Stimulated activated CD4-positive, alpha-beta T cell treated with anti-CD3 and anti-CD28 coated beads, Interleukin-15, amount 100 ng/mL, for 1 hour (primary cell): Measurements from ENCODE around the gene TMEM94.
"Not testable (repeated sequence)": the region's sequence is repeated elsewhere in the genome, so short reads cannot be mapped to it uniquely, and the experiment has no call there.

Experiments used
- DNase-seq, 2 donors: peaks; one replicate each; pipeline ENCODE4 v3.0.0-alpha.2; 2020; ENCODE audit warnings: low read depth in 1 of 2, low spot score in 1 of 2

The TMEM94 gene

GRCh38 chr17:75456417-75457046, at the start of gene TMEM94:
TMEM94 (plus strand) TSS chr17:75456635; CDS start chr17:75471906, 15,271 bp downstream.
- peak; percentile 71 to 79 for DNase-seq

DNA sequence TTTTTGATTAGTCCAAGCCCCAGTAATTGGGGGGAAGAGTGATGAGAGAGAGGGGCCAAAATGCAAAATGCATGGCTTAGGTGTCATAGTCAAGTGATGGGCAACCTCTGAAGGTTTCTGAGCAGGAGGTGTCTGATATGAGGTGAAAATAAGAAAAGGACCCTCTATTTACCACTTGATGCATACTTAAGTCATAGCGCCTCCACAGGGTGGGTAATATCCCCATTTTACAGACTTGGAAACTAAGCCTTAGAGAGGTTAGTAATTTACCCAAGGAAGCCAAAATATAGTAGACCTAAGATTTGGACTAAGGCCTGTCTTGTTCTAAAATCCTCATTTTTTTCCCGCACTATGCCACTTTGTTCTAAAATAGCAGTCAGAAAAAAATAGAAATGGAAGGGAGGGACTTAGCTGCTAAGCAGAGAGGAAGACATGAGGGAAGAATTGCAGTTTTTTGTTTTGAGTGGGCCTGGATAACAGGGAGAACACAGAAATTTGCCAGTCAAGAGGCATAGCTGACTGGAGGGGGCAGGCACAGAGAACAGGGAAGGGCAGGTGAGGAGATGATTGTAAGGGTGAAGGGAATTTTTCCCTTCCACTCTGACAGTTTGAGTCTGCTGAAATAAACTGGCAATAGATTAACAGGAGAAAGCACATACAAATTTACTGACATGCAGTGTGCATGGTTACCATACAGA, 48.6 kb upstream of the TMEM94 start:
- no peak for DNase-seq

DNA sequence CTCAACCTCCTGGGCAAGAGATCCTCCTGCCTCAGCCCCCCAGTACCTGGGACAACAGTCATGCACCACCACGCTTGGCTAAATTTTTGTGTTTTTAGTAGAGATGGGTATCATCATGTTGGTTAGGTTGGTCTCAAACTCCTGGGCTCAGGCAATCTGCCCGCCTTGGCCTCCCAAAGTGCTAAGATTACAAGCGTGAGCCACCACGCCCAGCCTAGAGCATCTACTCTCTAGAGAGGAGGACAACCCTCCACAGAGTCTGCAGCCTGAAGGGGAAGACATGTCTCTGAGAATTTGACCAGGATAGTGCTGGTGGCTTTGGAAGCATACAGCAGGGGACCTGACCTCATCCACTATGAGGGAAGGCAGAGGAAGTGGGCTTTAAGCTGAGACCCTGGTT, 46.3 kb upstream of the TMEM94 start:
- no peak for DNase-seq

- DNase-seq = no peak
Observed at GRCh38 chr17:75411328-75412067, 44.9 kb upstream of the TMEM94 start.

DNA sequence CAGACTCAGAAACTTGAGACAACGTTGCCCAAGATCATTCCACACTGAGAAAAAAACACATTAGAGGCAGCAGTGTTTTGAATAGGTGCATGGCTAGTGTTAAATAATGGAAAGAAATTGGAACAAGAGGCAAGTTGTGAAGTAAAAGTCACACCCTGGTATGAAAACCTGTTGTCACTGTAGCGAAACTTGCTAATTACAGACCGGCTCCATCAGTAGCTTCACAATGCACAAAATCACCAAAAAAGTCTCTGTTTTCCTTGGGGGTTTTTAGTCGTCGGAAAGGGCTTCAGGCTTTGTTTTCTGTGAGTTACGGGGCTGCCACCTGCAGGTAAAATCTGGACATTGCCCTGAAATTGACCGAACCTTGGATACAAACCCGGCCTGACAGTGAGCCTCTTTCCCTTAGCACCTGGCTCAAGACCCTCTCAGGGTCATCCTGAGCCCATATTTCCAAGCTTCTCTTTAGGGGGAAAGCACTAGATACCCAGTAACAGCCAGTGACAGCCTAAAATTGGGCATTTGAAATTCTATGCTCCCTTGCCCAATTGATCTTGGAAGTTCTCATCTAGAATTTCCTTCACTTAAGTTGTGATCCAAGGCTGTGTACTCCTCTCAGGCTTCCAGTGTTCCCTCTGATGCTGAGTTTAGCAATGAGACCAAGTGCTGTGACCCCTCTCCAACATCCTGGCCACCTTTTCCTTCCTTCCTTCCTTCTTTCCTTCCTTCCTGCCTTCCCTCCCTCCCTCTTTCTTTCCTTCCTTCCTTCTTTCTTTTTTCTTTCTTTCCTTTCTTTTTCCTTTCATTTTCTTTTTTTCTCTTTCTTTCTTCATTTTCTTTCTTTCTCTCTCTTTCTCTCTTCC, 43.7 kb upstream of the TMEM94 start:
- peak; percentile 36 to 51 for DNase-seq

DNA sequence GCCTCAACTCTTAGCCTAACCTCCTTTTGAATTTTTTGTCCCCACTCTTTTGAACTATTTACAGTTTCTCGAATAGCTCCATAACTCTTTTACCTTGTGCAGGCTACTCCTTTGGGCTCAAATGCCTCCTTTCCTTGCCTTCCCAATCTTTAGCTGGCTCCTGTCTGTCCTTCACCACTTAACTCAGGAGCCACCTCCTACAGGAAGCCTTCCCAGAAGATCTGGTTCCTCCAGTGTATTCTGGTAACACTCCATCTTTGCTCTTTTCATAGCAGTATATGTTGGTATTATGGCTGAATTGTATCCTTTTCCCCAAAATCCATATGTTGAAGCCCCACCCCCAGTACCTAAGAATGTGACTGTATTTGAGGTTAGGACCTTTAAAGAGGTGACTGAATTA, 41.9 kb upstream of the TMEM94 start:
- no peak for DNase-seq

DNA sequence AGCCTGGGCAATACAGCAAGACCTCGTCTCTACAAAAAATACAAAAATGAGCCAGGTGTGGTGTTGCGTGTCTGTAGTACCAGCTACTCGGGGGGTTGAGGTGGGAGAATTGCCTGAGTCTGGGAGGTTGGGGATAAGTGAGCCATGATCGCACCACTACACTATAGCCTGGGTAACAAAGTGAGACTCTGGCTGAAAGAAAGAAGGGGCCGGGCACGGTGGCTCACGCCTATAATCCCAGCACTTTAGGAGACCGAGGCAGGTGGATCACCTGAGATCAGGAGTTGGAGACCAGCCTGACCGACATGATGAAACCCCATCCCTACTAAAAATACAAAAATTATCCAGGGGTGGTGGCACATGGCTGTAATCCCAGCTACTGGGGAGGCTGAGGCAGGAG, 40.4 kb upstream of the TMEM94 start:
- no peak for DNase-seq

GRCh38 chr17:75417054-75417580, 39.3 kb upstream of the TMEM94 start:
- DNase-seq = no peak

DNA sequence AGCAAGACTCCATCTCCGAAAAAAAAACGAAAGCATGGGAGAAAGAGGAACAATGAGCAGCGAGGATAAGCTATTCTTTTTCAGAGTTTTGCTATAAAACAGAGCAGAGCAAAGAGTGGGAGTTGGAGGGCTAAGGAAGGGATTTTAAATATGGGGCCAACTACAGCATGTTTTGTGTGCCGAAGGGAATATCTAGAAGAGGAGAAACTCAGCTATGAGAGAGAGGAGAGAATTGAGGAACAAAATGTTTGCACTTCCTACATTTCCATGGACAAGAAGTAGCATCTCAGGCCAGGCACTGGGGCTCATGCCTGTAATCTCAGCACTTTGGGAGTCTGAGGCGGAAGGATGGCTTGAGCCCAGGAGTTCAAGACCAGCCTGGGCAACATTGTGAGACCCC, 37.9 kb upstream of the TMEM94 start:
- DNase-seq = no peak

- no peak for DNase-seq
Observed at GRCh38 chr17:75428543-75429469, 27.6 kb upstream of the TMEM94 start.

- DNase-seq = no peak
Observed at GRCh38 chr17:75430159-75430974, 26.1 kb upstream of the TMEM94 start.

DNA sequence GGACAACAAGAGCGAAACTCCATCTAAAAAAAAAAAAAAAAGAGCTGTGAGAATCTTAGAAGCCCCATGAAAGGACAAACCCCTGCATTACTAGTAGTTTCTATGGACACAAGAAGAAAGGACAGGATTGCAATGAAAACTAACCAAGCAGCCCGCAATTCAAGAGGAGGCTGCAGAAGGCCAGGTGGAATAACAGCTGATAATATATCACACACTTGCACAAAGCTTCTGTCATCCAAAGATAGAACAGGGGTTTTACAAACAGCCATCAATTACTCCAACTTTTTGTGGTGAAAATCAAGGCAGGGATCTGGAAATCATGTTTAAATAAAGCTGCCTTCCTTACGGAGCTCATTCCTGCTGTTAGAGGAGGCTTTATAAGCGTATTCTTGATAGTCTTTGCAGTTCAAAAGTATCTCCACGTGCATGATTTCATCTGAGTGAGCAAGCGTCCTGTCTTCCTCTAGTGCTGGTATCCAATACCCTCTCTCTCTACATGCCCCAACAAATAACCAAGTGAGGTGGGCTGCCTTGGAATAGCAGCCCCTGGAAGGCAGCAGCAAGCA, 23.1 kb upstream of the TMEM94 start:
- no peak for DNase-seq

GRCh38 chr17:75434433-75434832, 22.0 kb upstream of the TMEM94 start:
- DNase-seq = not testable (repeated sequence)

DNA sequence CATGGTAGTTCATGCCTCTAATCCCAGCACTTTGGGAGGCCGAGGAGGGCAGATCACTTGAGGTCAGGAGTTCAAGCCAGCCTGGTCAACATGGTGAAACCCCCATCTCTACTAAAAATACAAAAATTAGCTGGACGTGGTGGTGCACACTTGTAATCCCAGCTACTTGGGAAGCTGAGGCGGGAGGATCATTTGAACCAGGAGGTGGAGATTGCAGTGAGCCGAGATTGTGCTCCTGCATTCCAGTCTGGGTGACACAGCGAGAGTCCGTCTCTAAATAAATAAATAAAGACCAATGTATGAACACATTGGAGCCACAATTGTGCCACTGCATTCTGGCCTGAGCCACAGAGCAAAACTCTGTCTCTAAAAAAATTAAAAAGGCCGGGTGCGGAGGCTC, 19.0 kb upstream of the TMEM94 start:
- DNase-seq = not testable (repeated sequence)

DNA sequence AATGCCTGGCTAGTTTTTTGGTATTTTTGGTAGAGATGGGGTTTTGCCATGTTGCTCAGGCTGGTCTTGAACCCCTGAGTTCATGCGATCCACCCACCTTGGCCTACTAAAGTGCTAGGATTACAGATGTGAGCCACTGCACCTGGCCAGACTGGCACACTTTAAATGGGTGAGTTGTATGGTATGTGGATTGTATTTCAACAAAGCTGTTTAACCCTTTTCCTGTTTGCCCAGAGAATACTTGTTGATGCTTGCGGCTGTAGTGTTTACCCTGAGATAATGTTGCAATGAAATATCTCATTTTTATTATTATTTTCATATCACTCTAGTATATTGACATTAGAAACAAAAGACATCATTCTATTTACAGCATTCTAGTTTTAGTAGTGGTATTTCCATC, 17.1 kb upstream of the TMEM94 start:
- no peak for DNase-seq

- DNase-seq = no peak
Observed at GRCh38 chr17:75440738-75441448, 15.5 kb upstream of the TMEM94 start.

GRCh38 chr17:75442168-75443103, 14.0 kb upstream of the TMEM94 start:
- no peak for DNase-seq
